H9 (cell line): ENCODE results near the gene NPFF. TPM values are rescaled to one million over a fixed set of nuclear protein-coding genes. Genes with fewer than 3 reads are reported as not detected.

Experiments used
- DNase-seq: peaks from one replicate; pipeline ENCODE4 v3.0.0-alpha.2; 2017
- H2AFZ ChIP-seq: one replicate; pipeline ENCODE4 v1.6.1; 2013; ENCODE audit warnings: mild to moderate bottlenecking, low read length, control low read depth, moderate library complexity
- H2AK5ac ChIP-seq: 2 replicates; pipeline ENCODE4 v1.6.1; 2013; ENCODE audit warnings: low read length, control low read depth, mixed read lengths; ENCODE audit not compliant: insufficient read length
- H2BK120ac ChIP-seq: one replicate; pipeline ENCODE4 v1.6.1; 2013; ENCODE audit warnings: low read depth, mild to moderate bottlenecking, low read length, control low read depth, inconsistent platforms; ENCODE audit not compliant: poor library complexity, severe bottlenecking
- H2BK12ac ChIP-seq: 2 replicates; pipeline ENCODE4 v1.6.1; 2013; ENCODE audit warnings: low read length, control low read depth, mixed read lengths, low read depth; ENCODE audit not compliant: insufficient read length
- H2BK15ac ChIP-seq: 2 replicates; pipeline ENCODE4 v1.6.1; 2013; ENCODE audit warnings: low read depth, low read length, control low read depth
- H2BK20ac ChIP-seq: one replicate; pipeline ENCODE4 v1.6.1; 2013; ENCODE audit warnings: low read depth, mild to moderate bottlenecking, low read length, control low read depth, inconsistent platforms; ENCODE audit not compliant: poor library complexity, severe bottlenecking
- H2BK5ac ChIP-seq: 2 replicates; pipeline ENCODE4 v1.6.1; 2013; ENCODE audit warnings: low read length, control low read depth, mixed read lengths; ENCODE audit not compliant: insufficient read length
- H3K14ac ChIP-seq: 2 replicates; pipeline ENCODE4 v1.6.1; 2013; ENCODE audit warnings: low read length, control low read depth; ENCODE audit not compliant: insufficient read depth
- H3K18ac ChIP-seq: 2 replicates; pipeline ENCODE4 v1.6.1; 2013; ENCODE audit warnings: low read depth, mild to moderate bottlenecking, mixed read lengths, low read length, control low read depth; ENCODE audit not compliant: insufficient read length
- H3K23ac ChIP-seq: 2 replicates; pipeline ENCODE4 v1.6.1; 2013; ENCODE audit warnings: low read length, control low read depth, mixed read lengths, low read depth; ENCODE audit not compliant: insufficient read length
- H3K23me2 ChIP-seq: 2 replicates; pipeline ENCODE4 v1.6.1; 2013; ENCODE audit warnings: low read depth, mild to moderate bottlenecking, mixed read lengths, low read length, control low read depth; ENCODE audit not compliant: insufficient read length, poor library complexity, severe bottlenecking
- H3K27ac ChIP-seq: 2 replicates; pipeline ENCODE4 v1.5.1; 2013; ENCODE audit warnings: low read length, control low read depth, mixed read lengths, low read depth; ENCODE audit not compliant: insufficient read length
- H3K27me3 ChIP-seq: 2 replicates; pipeline ENCODE4 v1.6.1; 2013; ENCODE audit warnings: low read length, control low read depth, inconsistent platforms; ENCODE audit not compliant: insufficient read depth
- H3K4ac ChIP-seq: 2 replicates; pipeline ENCODE4 v1.6.1; 2013; ENCODE audit warnings: low read depth, mild to moderate bottlenecking, control low read depth, inconsistent platforms, low read length, moderate library complexity
- H3K4me1 ChIP-seq: 2 replicates; pipeline ENCODE4 v1.6.1; 2013; ENCODE audit warnings: low read length, control low read depth, inconsistent platforms; ENCODE audit not compliant: insufficient read depth
- H3K4me2 ChIP-seq: 2 replicates; pipeline ENCODE4 v1.6.1; 2013; ENCODE audit warnings: low read length, control low read depth, mixed read lengths; ENCODE audit not compliant: insufficient read length, insufficient read depth
- H3K56ac ChIP-seq: 2 replicates; pipeline ENCODE4 v1.6.1; 2013; ENCODE audit warnings: low read depth, mild to moderate bottlenecking, mixed read lengths, low read length, control low read depth; ENCODE audit not compliant: insufficient read length
- H3K79me1 ChIP-seq: 2 replicates; pipeline ENCODE4 v1.6.1; 2013; ENCODE audit warnings: low read depth, mild to moderate bottlenecking, moderate library complexity, low read length, control low read depth, inconsistent platforms; ENCODE audit not compliant: insufficient read depth, poor library complexity, severe bottlenecking
- H3K79me2 ChIP-seq: 2 replicates; pipeline ENCODE4 v1.6.1; 2013; ENCODE audit warnings: low read length, control low read depth, inconsistent platforms; ENCODE audit not compliant: insufficient read depth
- H3K9ac ChIP-seq: 2 replicates; pipeline ENCODE4 v1.6.1; 2013; ENCODE audit warnings: low read length, control low read depth, mixed read lengths; ENCODE audit not compliant: insufficient read length; ENCODE audit errors: extremely low read depth
- H3K9me3 ChIP-seq: one replicate; pipeline ENCODE4 v1.6.1; 2013; ENCODE audit warnings: low read depth, low read length, inconsistent platforms; ENCODE audit not compliant: control insufficient read depth
- H3T11ph ChIP-seq: one replicate; pipeline ENCODE4 v1.6.1; 2013; ENCODE audit warnings: mild to moderate bottlenecking, low read length, control low read depth, inconsistent platforms
- H4K20me1 ChIP-seq: one replicate; pipeline ENCODE4 v1.6.1; 2013; ENCODE audit not compliant: control insufficient read depth, insufficient read length, insufficient read depth
- H4K5ac ChIP-seq: 2 replicates; pipeline ENCODE4 v1.6.1; 2013; ENCODE audit warnings: low read depth, mild to moderate bottlenecking, mixed read lengths, low read length, control low read depth; ENCODE audit not compliant: insufficient read length
- H4K8ac ChIP-seq: replicated peaks from 2 replicates; pipeline ENCODE4 v1.6.1; 2013; ENCODE audit warnings: low read length, control low read depth, mixed read lengths, low read depth; ENCODE audit not compliant: insufficient read length
- H4K91ac ChIP-seq: 2 replicates; pipeline ENCODE4 v1.6.1; 2013; ENCODE audit warnings: low read depth, mild to moderate bottlenecking, moderate library complexity, mixed read lengths, low read length, control low read depth; ENCODE audit not compliant: insufficient read length
- H3K27ac Mint-ChIP-seq, 3 experiments: 2 replicates in 2 of 3; 3 replicates in 1 of 3; pipeline ENCODE4 v1.8.0; 2020 to 2021; ENCODE audit warnings: mixed read lengths in 3 of 3, mild to moderate bottlenecking in 1 of 3, moderate library complexity in 1 of 3
- H3K27me3 Mint-ChIP-seq: 2 replicates; pipeline ENCODE4 v1.8.0; 2021; ENCODE audit warnings: low read depth, mild to moderate bottlenecking, moderate library complexity, mixed read lengths
- H3K36me3 Mint-ChIP-seq, 3 experiments: 2 replicates in 2 of 3; 3 replicates in 1 of 3; pipeline ENCODE4 v1.8.0; 2020 to 2021; ENCODE audit warnings: low read depth in 3 of 3, mixed read lengths in 3 of 3; ENCODE audit not compliant: insufficient read depth in 1 of 3
- H3K4me1 Mint-ChIP-seq, 2 experiments: 2 replicates each; pipeline ENCODE4 v1.8.0; 2020; ENCODE audit warnings: mixed read lengths in 2 of 2
- H3K4me3 Mint-ChIP-seq, 2 experiments: 2 replicates in 1 of 2; 3 replicates in 1 of 2; pipeline ENCODE4 v1.8.0; 2020 to 2021; ENCODE audit warnings: mild to moderate bottlenecking in 2 of 2, mixed read lengths in 2 of 2, moderate library complexity in 1 of 2
- H3K9me3 Mint-ChIP-seq, 2 experiments: 2 replicates in 1 of 2; 3 replicates in 1 of 2; pipeline ENCODE4 v1.8.0; 2020; ENCODE audit warnings: mild to moderate bottlenecking in 2 of 2, mixed read lengths in 2 of 2, moderate library complexity in 1 of 2
- CTCF ChIP-seq: fragments of 200-600 bp; sonication (generic); conservative IDR thresholded peaks from 3 replicates; pipeline ENCODE4 v1.8.0; 2021; ENCODE audit warnings: antibody characterized with exemption, mild to moderate bottlenecking
- WGBS: extraction: QIAGEN DNeasy Blood & Tissue Kit; methylation state at CpG from one replicate; pipeline ENCODE4 v1.1.7; 2013; ENCODE audit warnings: missing lambda C conversion rate, low lambda C conversion rate, mixed read lengths; ENCODE audit not compliant: insufficient read length; ENCODE audit errors: extremely low coverage; 5-methylcytosine and 5-hydroxymethylcytosine counted together
- total RNA-seq: library from RNA; stranded (reverse); gene quantifications from 2 replicates; pipeline ENCODE4 v1.2.1, GENCODE V29; 2021

Gene NPFF
- total RNA-seq, 1 experiment from 2014 or later: not detected

- H3K27ac Mint-ChIP-seq: no peak overlapping the region; a peak in 1 of 7 replicates
- no CpG with 5 or more reads among the region's 7 CpGs for WGBS
- H3K23ac ChIP-seq: no peak overlapping the region
These were observed 1.4 kb upstream of the NPFF start for GRCh38 chr12:53508534-53509170.

More at GRCh38 chr12:53508534-53509170, 1.4 kb upstream of the NPFF start:
- H2AK5ac ChIP-seq: no peak overlapping the region
- no peak overlapping the region for H4K91ac ChIP-seq
- H3K14ac ChIP-seq: no peak overlapping the region
- H3K4me1 Mint-ChIP-seq: peaks cover 5 to 11% of the 10 kb centered on the region in 2 experiments; a peak in 3 of 4 replicates
- no peak overlapping the region for H3K4me3 Mint-ChIP-seq
- H3K27ac ChIP-seq: no peak overlapping the region
- no peak overlapping the region for H2AFZ ChIP-seq
- no peaks in the 10 kb centered on the region for H3K4me1 ChIP-seq
- peak; percentile 96 for TF ChIP-seq CTCF
- H3K27me3 ChIP-seq: no peaks in the 10 kb centered on the region
- H2BK5ac ChIP-seq: no peak overlapping the region
- H3K18ac ChIP-seq: no peak overlapping the region
- H4K5ac ChIP-seq: no peak overlapping the region
- H3K9ac ChIP-seq: no peak overlapping the region
- H2BK12ac ChIP-seq: no peak overlapping the region
- no peak overlapping the region for H3K4me2 ChIP-seq
- H3K23me2 ChIP-seq: no peaks in the 10 kb centered on the region
- H3K79me2 ChIP-seq: no peaks in the 10 kb centered on the region
- no peaks in the 10 kb centered on the region for H3K27me3 Mint-ChIP-seq
- H4K20me1 ChIP-seq: no peaks in the 10 kb centered on the region
- no peak overlapping the region for H2BK15ac ChIP-seq
- no peak overlapping the region for H2BK120ac ChIP-seq
- H3K4ac ChIP-seq: no peak overlapping the region
- H2BK20ac ChIP-seq: no peak overlapping the region
- peak; percentile 94 for DNase-seq
- H3K36me3 Mint-ChIP-seq: peaks cover 19 to 31% (median 29%) of the 10 kb centered on the region in 3 experiments
- no peaks in the 10 kb centered on the region for H3K9me3 Mint-ChIP-seq
- H3T11ph ChIP-seq: no peak overlapping the region
- H4K8ac ChIP-seq: no peak overlapping the region
- H3K9me3 ChIP-seq: no peaks in the 10 kb centered on the region
- H3K56ac ChIP-seq: no peak overlapping the region
- H3K79me1 ChIP-seq: no peaks in the 10 kb centered on the region
